ENCODE measurements around the gene VPS8. TPM values are rescaled to one million over a fixed set of nuclear protein-coding genes. Genes with fewer than 3 reads are reported as not detected.

The VPS8 gene
- 10 to 100 TPM; 22.7 to 23.0 TPM for total RNA-seq

- Histone ChIP-seq H3K27me3 (no peaks in the 10 kb centered on the region), H3K4me1 (peaks cover 0 to 9% of the 10 kb centered on the region in 2 donors), H3K9me3 (no peaks in the 10 kb centered on the region), H3K36me3 (no peaks in the 10 kb centered on the region), H3K27ac (peak within 1 kb of the TSS; percentile 71 to 76), H3K4me3 (peak within 1 kb of the TSS; percentile 91 to 94)
- TF ChIP-seq CTCF (IDR thresholded peaks at IDR 0.05), result peak; percentile 71 to 83
- peak; percentile 97 for DNase-seq (ENCODE audit: low spot score)
These were observed at the start of gene VPS8 for GRCh38 chr3:184811999-184812661. Gene VPS8 (plus strand): TSS chr3:184812166. CDS start chr3:184824633, 12,467 bp downstream.

- no peak overlapping the region for H3K4me3 ChIP-seq
- H3K27ac ChIP-seq, result no peak overlapping the region
- H3K36me3 ChIP-seq, result no peaks in the 10 kb centered on the region
- TF ChIP-seq CTCF (IDR thresholded peaks at IDR 0.05), result no peak
- H3K9me3 ChIP-seq, result no peaks in the 10 kb centered on the region
- H3K4me1 ChIP-seq, result peaks cover 0 to 11% of the 10 kb centered on the region in 2 donors
- DNase-seq (ENCODE audit: low spot score), result no peak
- H3K27me3 ChIP-seq, result no peaks in the 10 kb centered on the region
These were observed 47.8 kb upstream of the VPS8 start for GRCh38 chr3:184764191-184764590.

- no peak for TF ChIP-seq CTCF (IDR thresholded peaks at IDR 0.05)
- Histone ChIP-seq H3K36me3 (no peaks in the 10 kb centered on the region), H3K4me1 (peaks cover 0 to 11% of the 10 kb centered on the region in 2 donors), H3K27ac (no peak overlapping the region), H3K4me3 (no peak overlapping the region), H3K27me3 (no peaks in the 10 kb centered on the region), H3K9me3 (no peaks in the 10 kb centered on the region)
- DNase-seq (ENCODE audit: low spot score), result no peak
These were observed 46.8 kb upstream of the VPS8 start for GRCh38 chr3:184765047-184765729.

DNA sequence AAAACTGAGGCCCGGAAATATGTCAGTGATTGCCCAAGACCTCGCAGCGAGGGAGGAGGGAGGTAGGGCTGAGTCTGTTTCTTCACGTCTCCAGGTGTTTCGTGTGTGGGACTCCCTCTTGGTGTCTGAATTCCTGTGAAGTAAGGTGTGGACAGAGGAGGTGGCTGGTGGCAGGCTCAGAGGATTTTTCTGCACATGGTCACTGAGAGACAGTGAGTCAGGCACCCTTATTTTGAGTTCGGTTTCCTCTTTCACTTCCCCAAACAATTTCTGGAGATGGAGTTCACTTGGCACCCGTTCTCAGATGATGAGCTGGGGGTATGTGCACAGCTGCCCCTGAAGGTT is 46.3 kb upstream of the VPS8 start:
- no peak overlapping the region for H3K27ac ChIP-seq
- TF ChIP-seq CTCF (IDR thresholded peaks at IDR 0.05), result no peak
- no peaks in the 10 kb centered on the region for H3K9me3 ChIP-seq

DNA sequence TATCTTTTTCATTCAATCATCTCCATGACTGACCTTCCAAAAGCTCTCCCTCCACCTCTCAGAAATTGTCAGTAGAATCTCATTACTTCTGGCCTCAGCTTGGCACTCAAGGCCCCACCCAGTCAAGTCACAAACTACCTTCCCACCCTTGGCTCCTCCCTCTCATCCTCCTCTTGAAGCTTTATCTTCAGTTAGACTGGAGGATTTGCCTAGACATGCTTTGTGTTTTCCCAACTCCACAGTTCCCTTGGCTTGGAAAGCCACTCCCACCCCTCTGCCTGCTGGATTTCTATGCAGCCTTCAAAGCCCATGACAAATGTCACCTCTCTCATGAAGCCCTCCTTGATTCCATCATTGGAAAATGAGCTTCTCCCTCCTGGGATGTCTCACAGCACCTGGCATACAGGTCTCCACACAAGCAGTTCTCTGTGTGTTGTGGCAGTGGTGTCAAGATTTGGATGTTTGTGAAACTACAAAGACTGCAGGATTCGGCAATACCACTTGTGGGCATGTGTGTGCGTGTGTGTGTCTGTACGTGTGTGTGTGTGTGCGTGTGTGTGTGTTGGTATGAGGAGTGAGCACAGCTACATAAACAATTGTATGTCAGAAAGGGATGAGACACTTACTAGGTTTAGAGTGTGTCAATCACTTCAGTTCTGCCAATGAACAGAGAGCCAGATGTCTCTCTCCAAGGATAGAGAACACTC is 45.3 kb upstream of the VPS8 start:
- no peak overlapping the region for H3K27ac ChIP-seq
- H3K36me3 ChIP-seq, result no peaks in the 10 kb centered on the region
- no peak for TF ChIP-seq CTCF (IDR thresholded peaks at IDR 0.05)
- no peaks in the 10 kb centered on the region for H3K27me3 ChIP-seq
- H3K9me3 ChIP-seq, result no peaks in the 10 kb centered on the region
- H3K4me1 ChIP-seq, result peaks cover 0 to under 1% of the 10 kb centered on the region in 2 donors
- DNase-seq (ENCODE audit: low spot score), result no peak
- no peak overlapping the region for H3K4me3 ChIP-seq

More for the DNA sequence above, 46.3 kb upstream of the VPS8 start:
- H3K27me3 ChIP-seq, result no peaks in the 10 kb centered on the region
- no peak overlapping the region for H3K4me3 ChIP-seq
- DNase-seq (ENCODE audit: low spot score), result no peak
- no peaks in the 10 kb centered on the region for H3K36me3 ChIP-seq
- peaks cover 0 to 7% of the 10 kb centered on the region in 2 donors for H3K4me1 ChIP-seq

Data from right atrium auricular region (tissue), 2 donors.